T-helper 9 cell (primary cell): ENCODE measurements around the gene FAM53A.
A peak's percentile ranks its signal among the peaks of the same experiment; 100 is the strongest.

Experiments used
- DNase-seq: peaks from one replicate; pipeline ENCODE4 v3.0.0-alpha.2; 2020
- total RNA-seq, 2 donors: gene quantifications; one replicate each; lab custom pipeline; 2026; lab: John Stamatoyannopoulos, UW

Gene FAM53A, protein sequence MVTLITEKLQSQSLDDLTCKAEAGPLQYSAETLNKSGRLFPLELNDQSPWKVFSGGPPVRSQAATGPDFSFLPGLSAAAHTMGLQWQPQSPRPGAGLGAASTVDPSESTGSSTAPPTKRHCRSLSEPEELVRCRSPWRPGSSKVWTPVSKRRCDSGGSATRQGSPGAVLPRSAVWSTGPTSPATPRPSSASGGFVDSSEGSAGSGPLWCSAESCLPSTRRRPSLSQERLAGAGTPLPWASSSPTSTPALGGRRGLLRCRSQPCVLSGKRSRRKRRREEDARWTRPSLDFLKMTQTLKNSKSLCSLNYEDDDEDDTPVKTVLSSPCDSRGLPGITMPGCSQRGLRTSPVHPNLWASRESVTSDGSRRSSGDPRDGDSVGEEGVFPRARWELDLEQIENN
- 1.9 reads per million in 2 donors for total RNA-seq

GRCh38 chr4:1683736-1684505, at the start of gene FAM53A:
FAM53A (minus strand) TSS chr4:1684313; CDS start chr4:1668741, 15,572 bp downstream.
- DNase-seq = no peak

- DNase-seq = no peak
Measured at GRCh38 chr4:1732911-1733310, 48.8 kb upstream of the FAM53A start.

DNA sequence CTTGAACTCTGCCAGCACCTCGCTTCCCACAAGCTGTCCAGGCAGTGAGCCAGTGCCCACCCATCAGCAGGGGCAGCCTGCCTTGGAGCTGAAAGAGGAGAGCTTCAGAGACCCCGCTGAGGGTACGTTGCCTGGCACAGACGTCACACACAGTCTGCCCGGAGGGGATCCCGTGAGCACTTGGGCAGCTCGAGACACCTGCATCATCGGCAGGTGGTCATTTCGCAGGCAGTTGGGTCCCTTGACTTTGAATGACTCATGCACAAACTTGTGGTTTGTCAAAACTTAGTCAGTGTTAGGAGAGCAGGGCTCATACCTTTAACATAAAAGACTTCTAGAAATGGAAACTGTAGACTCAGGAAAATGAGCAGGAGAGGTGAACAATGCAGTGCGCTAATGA, 47.1 kb upstream of the FAM53A start:
- no peak for DNase-seq

DNA sequence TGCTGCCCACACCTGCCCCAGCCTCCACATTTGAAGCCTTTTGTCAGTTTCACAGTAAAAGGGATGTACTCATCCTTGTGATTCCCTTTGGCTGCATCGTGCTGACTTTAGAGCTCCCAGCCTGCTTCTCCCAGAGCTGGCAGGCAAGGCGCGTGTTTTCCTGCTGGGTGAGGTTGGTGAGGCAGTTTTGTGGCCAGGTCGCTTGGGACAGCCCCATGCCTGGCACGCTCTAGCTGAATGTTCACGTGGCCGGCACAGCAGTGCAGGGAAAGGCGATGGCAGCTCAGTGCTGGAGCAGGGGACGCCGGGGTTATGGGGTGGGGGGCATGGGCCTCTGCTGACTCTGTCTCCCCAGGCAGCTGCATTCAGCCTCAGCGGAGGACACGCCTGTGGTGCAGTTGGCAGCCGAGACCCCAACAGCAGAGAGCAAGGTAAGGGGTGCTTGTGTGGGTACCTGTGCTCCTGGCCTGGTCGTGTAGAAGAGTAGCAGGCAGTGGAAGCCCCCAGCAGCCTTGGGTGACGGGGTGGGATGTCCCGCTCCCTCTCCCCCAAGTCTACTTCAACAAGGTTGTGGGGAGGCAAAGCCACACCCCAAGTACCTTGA, 46.5 kb upstream of the FAM53A start:
- DNase-seq = no peak

- DNase-seq = no peak
Measured at GRCh38 chr4:1728061-1728980, 44.2 kb upstream of the FAM53A start.

GRCh38 chr4:1727117-1728031, 43.3 kb upstream of the FAM53A start:
- DNase-seq = no peak

- DNase-seq = peak; percentile 94
Measured at GRCh38 chr4:1726146-1726934, 42.2 kb upstream of the FAM53A start.

- no peak for DNase-seq
Measured at GRCh38 chr4:1725521-1725920, 41.4 kb upstream of the FAM53A start.

GRCh38 chr4:1723131-1723801, 39.2 kb upstream of the FAM53A start:
- DNase-seq = peak; percentile 26

- no peak for DNase-seq
Measured at GRCh38 chr4:1722551-1723118, 38.5 kb upstream of the FAM53A start.

- DNase-seq = no peak
Measured at GRCh38 chr4:1721666-1722550, 37.8 kb upstream of the FAM53A start.

DNA sequence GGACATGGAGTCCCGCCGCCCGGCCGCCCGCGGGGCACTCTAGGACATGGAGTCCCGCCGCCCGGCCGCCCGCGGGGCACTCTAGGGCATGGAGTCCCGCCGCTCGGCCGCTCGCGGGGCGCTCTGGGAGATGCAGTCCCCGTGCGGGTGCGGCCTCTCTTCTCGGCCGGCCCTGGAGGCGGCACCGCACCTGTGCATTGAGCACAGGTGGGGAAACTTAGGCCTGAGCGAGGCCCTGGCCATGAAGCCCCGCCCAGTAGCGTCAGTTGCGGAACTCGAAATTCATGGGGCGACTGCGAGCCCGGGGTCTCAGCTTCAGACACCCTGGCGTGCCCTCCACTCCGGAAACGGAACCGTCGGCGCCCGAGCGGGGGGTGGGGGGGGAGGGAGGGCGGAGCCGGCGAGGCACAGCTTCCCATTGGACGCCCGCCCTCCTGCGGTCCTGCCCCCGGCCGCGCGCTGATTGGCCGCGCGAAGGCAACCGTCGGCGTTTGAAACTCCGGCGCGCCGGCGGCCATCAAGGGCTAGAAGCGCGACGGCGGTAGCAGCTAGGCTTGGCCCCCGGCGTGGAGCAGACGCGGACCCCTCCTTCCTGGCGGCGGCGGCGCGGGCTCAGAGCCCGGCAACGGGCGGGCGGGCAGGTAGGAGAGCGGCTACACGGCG, 37.0 kb upstream of the FAM53A start, which contains the start of the genes TACC3 and TMEM129:
Gene TACC3, plus strand, starts transcription at position 519 of the 663 bp plus-strand sequence. CDS start 1,901 bp downstream, outside the sequence.
Gene TMEM129, minus strand, starts transcription at position 321 of the 663 bp plus-strand sequence. CDS start 486 bp downstream, outside the sequence.
- DNase-seq = peak; percentile 88

- DNase-seq = peak; percentile 32
Measured at GRCh38 chr4:1720163-1720983, 36.3 kb upstream of the FAM53A start.

DNA sequence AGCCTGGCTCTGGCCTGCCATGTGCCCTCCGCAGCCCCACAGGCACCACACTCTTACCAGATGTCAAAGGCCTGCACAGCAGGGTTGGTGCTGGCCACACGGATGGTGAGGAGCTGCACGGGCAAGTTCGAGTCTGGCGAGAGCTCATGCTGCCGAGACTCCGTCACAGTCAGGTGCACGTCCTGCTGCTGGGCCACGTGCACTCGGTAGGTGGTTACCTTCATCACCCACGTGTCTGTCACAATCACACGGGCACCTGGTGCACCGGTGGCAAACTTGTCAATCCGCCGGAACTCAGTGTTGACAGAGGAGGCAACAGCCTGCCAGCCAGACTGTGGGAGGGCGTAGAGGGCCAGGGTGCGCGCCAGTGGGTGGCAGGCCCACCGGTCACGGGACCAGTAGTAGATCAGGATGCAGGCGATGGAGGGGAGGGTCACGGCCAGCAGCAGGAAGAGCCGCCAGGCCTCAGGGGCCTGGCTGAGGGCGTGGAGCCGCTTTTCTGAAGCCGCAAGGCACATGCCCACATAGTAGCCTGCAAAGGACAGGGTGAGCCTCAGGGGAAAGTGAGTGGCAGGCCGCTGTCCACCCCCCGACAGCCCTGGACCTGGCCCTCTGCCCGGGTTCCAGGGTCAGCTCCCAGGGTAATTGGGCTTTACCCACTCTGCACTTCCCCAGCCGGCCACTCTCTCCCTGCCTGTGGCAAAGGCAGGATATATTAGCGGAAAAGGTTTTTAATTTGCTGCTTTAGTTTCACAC, 34.2 kb upstream of the FAM53A start:
- no peak for DNase-seq
